Choroid plexus epithelial cell (primary cell): ENCODE data around the gene GRPEL2.

Experiments
- DNase-seq: peaks from one replicate; pipeline ENCODE4 v3.0.0-alpha.2; 2010; ENCODE audit warnings: low read depth
- H3K4me3 ChIP-seq: 2 replicates; pipeline ENCODE4 v1.5.1; 2011; ENCODE audit warnings: low read depth, mild to moderate bottlenecking, control low read depth, low read length, moderate library complexity
- CTCF ChIP-seq: conservative IDR thresholded peaks from 2 replicates; pipeline ENCODE4 v1.5.1; 2011; ENCODE audit warnings: low read depth, mild to moderate bottlenecking, control low read depth, inconsistent platforms, low read length, moderate library complexity

The GRPEL2 gene

GRCh38 chr5:149345147-149345891, at the start of gene GRPEL2:
TSS of gene GRPEL2 (plus strand) at chr5:149345499. CDS start at chr5:149345540, 41 bp downstream.
- DNase-seq, result peak; percentile 98
- H3K4me3 ChIP-seq, result peak within 1 kb of the TSS; percentile 98
- TF ChIP-seq CTCF, result no peak

- no peak for DNase-seq
- no peak overlapping the region for H3K4me3 ChIP-seq
- TF ChIP-seq CTCF, result no peak
Measured at GRCh38 chr5:149297340-149298025, 47.8 kb upstream of the GRPEL2 start.

GRCh38 chr5:149298163-149298562, 47.1 kb upstream of the GRPEL2 start:
- H3K4me3 ChIP-seq, result no peak overlapping the region

GRCh38 chr5:149298842-149299404, 46.4 kb upstream of the GRPEL2 start:
- no peak overlapping the region for H3K4me3 ChIP-seq
- DNase-seq, result no peak
- TF ChIP-seq CTCF, result no peak

More at GRCh38 chr5:149298163-149298562, 47.1 kb upstream of the GRPEL2 start:
- no peak for DNase-seq
- no peak for TF ChIP-seq CTCF

GRCh38 chr5:149299451-149300054, 45.7 kb upstream of the GRPEL2 start:
- TF ChIP-seq CTCF, result no peak
- DNase-seq, result no peak
- H3K4me3 ChIP-seq, result no peak overlapping the region

DNA sequence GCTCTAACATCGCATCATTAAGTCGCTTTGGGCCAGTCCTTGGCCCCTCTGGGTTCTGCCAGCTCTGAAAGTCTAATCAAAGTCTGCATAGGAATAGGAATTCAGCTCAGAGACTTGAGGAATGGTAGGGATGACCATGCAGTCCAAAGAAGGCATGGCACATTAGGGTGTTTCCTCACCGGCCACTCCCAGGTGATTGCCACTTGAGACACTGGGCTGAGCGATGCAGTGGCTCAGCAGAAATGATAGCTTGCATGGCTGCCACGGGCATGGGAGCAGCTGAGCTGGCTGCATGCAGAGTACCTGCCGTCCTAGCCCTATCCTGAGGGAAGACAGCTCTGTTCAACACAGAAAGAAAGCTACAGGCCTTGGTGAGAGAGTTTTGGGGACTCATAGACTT, 44.9 kb upstream of the GRPEL2 start:
- H3K4me3 ChIP-seq, result no peak overlapping the region
- DNase-seq, result no peak
- no peak for TF ChIP-seq CTCF
